Central memory CD4-positive, alpha-beta T cell (primary cell): ENCODE results near the gene IFITM10.

ENCODE experiments used
- DNase-seq: peaks from one replicate; pipeline ENCODE4 v3.0.0; 2022

IFITM10 gene

GRCh38 chr11:1736447-1736992 lies 13.9 kb downstream of the IFITM10 start:
- no peak for DNase-seq

DNA sequence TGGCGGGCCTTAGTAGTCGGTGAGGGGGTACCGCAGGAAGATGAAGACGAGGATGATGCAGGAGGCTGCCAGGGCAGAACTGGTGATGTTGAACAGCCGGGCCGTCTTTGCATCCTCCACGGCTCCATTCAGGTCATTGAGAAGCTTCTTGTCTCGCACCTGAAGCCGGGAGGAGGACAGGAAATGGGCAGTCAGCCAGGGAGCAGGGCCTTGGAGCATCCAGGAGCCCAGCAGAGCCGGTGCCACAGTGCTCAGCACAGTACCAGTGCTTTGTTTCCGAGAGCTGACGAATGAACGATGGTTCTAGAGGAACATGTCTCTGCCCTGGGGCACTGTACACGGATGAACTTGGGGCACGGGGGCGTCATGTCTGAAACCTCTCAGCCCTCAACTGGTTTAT lies 15.1 kb downstream of the IFITM10 start:
- DNase-seq, result no peak

GRCh38 chr11:1734641-1735081 lies 15.7 kb downstream of the IFITM10 start:
- DNase-seq, result no peak

GRCh38 chr11:1733716-1734640 lies 16.4 kb downstream of the IFITM10 start:
- no peak for DNase-seq

DNA sequence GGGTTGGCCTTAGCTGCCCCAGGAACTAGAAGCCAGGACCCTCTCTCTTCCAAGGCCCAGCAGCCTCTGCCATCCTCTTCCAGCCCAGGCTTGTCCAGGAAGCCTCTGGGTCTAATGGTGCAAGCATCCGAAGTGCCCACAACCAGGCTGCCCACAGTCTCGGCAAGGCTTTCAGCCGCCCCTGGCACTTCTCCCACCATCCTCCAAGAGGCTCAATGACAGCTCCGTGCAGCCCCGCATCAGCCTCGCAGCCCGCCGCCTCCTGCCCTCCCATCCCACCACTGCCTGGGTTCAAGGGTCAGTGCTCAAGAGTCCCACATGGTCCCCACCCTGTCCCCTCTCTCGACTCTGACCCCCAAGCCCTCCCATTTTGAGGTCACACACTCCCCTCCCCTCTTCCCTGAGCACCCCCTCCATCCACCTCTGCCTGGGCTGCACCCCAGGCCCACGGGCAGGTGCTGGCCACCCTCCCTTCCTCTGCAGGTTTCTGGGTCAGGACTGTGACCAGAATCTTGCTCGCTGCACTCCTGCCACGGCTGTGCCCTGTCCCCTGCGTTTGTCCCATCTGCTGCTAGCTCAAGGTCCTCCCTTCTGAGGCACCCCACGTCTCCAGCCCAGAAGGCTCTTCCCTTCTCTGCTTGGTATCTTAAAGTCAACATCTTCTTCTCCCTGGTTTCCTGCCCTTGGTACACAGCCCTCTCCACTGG lies 17.2 kb downstream of the IFITM10 start:
- DNase-seq, result no peak

DNA sequence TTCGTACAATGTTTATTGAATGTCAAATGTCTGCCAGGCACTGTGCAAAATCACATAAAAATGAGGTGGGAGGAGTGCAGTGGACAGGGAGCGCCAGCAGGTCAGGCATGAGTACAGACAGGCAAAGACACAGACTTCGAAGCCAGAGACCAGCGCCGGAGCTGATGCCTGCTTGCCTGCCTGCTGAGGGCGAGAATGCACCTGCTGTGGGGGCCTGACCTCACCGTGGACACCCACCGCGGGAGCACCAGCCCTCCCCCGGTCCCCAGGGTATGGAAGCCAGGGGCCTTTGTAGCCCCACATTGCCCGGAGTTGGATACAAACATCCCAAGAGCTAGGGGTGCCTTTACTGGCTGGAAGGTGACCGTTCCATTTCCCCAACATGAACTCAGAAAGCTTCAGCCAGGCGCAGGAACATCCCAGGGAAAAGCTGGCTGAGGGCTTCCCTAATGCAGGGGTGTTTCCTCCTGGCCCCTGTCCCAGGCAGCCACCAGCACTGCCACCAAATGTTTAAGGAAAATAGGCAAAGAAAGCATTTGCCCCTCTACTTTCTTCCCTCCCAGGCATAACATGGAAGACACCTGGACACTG lies 17.9 kb downstream of the IFITM10 start:
- DNase-seq, result no peak

DNA sequence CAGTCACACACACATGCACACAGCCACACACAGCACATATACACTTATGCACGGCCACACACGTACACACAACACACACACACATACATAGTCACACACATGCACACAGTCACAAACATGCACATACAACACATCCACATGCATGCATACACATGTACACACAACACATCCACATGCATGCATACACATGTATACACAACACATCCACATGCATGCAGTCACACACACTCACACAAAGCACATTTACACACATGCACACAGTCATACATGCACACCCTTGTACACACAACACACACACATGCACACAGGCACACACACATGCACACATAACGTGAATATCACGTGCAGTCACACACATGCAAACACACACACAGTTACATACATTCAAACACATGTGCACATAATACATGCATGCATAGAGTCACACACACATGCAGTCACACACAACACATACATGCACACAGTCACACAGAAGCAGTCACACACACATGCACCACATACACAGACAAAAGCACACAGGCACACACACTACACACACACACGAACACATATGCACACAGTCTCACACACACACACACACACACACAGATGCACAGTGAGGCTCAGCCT lies 18.8 kb downstream of the IFITM10 start:
- DNase-seq, result no peak

- DNase-seq, result no peak
Measured at GRCh38 chr11:1730059-1730629, 20.3 kb downstream of the IFITM10 start.

DNA sequence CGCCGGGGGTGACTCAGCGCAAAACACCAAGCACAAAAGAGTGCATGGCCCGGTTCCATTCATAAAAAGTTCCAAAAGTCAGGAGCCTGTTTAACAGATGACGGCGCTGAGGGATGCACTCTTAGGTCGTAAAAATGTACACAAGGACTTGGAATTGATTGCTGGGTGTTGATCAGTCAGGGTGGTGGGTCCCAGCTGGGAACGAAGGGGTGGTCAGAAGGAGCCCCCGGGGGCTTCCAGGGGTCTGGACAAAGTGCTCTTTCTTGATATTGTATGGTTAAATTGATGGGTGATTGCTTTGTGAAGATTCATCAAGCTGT lies 20.7 kb downstream of the IFITM10 start:
- no peak for DNase-seq

DNA sequence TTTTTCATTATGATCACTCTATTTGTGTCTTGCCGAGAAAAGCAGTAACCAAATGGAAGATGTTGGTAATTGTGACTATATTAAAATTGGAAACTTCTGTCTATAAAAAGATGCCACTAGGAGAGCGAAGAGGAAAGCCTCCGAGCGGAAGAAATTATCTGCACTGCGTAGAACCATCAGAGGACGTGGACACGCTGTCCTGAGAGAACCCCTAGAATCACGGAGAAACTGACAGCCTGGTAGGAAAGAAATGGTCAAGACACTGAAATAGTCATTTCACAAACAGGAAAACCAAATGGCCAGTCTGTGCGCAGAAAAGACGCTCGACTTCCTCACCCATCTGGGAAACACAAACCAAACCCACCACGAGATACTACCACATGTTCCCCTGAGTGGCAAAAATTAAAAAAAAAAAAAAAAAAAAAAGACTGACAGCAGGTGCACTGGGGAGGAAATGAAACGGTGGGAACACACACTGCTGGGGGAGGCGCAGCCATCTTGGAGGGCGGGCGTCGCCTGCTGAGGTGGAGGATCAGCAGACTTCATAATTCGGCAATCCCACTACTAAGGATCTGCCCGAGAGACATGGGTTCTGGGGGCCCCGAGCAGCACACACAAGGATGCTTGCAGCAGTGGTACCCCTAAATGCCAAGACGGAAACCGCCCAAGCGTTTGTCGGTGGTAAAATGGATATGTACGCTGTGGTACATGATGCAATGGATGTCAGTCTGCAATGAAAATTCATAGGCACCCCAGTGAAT lies 21.3 kb downstream of the IFITM10 start:
- no peak for DNase-seq

DNA sequence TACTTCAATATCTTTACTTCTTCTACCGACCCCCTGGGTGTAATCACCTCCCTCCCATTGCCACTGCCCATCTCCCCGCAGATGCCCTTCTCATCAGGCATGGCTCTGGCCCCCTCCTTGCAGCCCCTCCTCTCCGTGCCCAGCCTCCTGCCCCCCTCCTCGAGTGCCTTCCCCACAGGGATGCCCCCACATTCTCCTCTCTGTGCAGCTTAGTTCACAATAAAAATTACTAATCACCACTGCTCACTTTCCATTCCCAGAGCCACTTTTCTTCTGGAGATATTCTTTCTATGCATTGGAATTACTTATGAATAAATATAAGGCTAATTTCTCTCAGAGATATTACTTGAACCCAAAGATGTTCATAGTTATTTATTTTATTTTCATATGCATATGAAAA lies 22.1 kb downstream of the IFITM10 start:
- no peak for DNase-seq

GRCh38 chr11:1727861-1728260 lies 22.5 kb downstream of the IFITM10 start:
- no peak for DNase-seq

GRCh38 chr11:1727096-1727690 lies 23.2 kb downstream of the IFITM10 start:
- DNase-seq, result no peak

DNA sequence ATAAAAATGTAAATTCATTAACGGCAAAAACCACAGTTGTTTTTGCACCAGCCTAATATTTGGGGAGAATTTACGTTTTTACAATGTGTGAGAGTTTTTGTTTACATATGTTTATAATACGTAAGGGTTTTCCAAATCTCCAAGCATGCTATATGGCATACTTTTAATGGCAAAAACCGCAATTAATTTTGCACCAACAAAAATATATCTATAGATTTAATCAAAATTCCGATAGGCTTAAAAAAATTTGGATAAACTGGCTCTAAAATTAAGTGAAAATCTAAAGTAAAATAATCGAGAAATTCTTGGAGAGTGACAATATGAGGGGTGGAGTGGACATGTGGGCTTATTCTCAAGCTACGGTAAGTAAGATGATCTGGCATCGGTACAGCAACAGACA lies 30.6 kb downstream of the IFITM10 start:
- DNase-seq, result no peak

DNA sequence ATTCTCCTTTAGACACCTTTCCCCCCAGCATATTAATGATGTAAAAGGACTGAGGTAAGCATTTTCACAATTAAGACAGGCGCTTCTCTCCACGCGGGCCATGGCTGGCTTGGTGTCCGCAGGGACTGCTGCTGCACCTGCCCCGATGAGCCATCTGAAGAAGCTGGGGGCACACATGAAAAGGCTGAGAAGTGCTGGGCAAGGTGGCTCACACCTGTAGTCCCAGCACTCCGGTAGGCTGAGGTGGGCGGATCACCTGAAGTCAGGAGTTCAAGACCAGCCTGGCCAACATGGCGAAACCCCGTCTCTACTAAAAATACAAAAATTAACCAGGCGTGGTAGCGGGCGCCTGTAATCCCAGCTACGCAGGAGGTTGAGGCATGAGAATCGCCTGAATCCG lies 32.1 kb downstream of the IFITM10 start:
- DNase-seq, result no peak

DNA sequence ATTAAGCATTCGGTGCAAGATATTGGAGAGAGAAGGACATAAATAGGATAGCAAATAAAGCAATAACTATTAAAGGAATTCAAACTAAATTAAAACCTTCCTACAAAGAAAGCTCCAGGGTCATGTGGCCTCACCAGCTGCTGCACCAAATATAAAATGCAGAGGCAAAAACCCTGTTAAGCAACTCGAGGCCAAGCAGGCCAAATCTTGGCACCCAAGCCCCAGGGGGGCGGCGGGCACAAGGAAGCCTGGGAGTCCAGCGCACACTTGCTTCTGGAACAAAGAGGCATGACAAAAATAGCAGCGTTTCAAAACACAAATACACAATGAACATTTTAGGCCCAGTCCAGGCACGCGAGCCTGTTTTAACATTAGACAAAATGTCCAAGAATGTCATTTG lies 32.6 kb downstream of the IFITM10 start:
- no peak for DNase-seq

DNA sequence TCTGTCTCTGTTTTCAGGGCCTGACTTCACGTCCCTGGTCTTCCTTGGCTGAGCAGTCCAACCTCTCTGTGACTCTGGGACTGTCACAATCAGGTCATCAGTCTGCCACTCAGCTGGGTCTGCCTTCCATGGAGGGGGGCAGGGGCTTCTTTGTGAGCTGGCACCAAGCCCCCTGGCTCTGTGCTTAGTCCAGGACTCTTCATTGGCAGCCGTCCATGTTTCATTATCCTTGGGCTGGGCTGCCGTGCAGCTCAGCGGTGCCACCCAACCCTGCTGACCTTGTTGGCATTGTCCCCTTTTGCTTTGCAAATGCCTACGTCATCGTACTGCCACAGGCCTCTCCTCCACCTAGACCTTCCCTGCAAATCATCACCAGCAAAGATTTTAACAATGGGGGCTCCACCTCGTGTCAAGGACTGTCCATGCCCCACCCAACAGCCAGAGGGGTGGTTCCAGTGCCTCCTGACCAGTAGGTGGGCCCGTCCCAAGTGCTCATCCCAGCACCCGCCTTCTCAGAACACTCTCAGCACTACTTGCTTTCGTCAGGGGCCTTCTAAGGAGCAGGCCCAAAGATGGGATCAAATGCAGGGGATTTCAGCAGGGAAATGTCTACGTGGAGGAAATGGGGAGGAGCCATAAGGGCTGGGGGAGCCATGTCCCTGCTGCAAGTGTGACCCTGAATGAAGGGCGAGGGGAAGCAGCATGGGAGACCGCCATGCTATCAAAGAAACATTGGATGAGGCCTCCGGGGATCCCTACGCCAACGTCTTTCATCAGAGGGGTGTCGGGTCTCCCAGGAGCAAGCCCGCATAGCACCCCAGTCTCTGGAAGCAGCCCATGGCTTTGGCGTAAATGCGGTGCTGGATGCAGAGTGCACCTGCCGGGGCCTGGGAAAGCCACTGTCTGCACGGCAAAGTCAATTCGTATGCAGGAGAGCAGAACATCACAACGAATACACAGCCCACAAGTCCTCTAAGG lies 35.2 kb downstream of the IFITM10 start:
- no peak for DNase-seq

DNA sequence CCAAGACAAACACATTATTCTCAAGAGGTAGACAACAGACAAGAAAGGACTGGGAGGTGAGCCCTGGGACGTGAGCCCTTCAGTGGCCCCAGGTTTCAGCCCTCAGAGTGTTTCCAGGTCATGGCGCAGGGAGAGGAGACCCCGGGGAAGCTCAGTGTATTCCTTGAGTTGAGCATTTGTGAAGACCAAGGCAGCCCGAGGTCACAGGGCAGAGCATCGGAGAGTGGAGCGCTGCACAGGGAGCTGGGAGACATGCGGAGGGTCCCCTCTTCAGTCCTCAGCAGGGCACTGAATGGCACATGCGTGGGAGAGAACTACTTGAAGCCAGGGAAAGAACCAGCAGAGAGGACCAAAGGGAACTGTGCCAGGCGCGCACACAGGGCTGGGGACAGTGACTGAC lies 41.7 kb downstream of the IFITM10 start:
- no peak for DNase-seq

DNA sequence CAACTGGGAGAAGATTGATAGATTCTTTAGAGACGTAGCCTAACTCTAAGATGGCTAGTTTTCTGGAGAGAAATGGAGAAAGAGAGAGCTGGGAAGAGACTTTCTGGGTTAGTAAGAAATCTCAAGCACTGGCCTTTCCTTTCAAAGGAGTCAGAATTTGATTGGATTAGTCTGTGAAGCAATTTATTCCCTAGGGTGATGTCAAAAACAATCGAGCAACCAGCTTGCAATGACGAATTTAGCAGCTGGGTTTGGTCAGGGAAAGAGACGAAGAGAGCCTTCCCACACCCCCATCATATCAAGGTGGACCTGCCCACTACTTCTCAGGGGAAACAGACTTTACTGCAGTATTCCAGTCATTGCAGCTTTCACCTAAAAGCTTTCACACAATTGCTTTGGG lies 42.6 kb downstream of the IFITM10 start:
- no peak for DNase-seq
